GM12878 (cell line): Measurements from ENCODE around the gene ADCY1. TPM values are rescaled to one million over a fixed set of nuclear protein-coding genes. Genes with fewer than 3 reads are reported as not detected.

Source experiments
- ATAC-seq: fragments of 200-7000 bp; cut with Tn5 transposase; 3 replicates; pipeline ENCODE4 v1.9.1; 2020; ENCODE audit warnings: mild to moderate bottlenecking, moderate library complexity
- BruUV-seq: library from RNA; stranded (reverse); fragments of 400-500 nt; replicated peaks from 2 replicates; lab custom pipeline; 2021; lab: Mats Ljungman, UMichigan
- CTCF ChIA-PET: fragments of 300-600 bp; sonication (Branson Sonifier 250); formaldehyde crosslinking; extraction: SDS; loops from one replicate; lab custom pipeline; 2021; ENCODE audit warnings: inconsistent platforms; lab: Yijun Ruan, JAX
- POLR2A ChIA-PET: fragments of 350-600 bp; formaldehyde crosslinking; extraction: SDS; loops from one replicate; lab custom pipeline; 2021; ENCODE audit warnings: inconsistent platforms; lab: Charles Lee
- RAD21 ChIA-PET: fragments of 300-600 bp; sonication (Branson Sonifier 250); formaldehyde crosslinking; loops from one replicate; lab custom pipeline; 2023; ENCODE audit warnings: antibody characterized with exemption; ENCODE audit not compliant: unreplicated experiment; lab: Charles Lee
- SMC1A ChIA-PET: fragments of 300-600 bp; sonication (Branson Sonifier 250); formaldehyde crosslinking; loops from one replicate; lab custom pipeline; 2023; ENCODE audit not compliant: unreplicated experiment, uncharacterized antibody; lab: Charles Lee
- DNase-seq: peaks from one replicate; pipeline ENCODE4 v3.0.0-alpha.2; 2011; ENCODE audit warnings: low read depth, low spot score
- FAIRE-seq: peaks from 3 replicates; lab custom pipeline; 2011; peaks lifted over from hg19 to GRCh38; lab: Jason Lieb, UNC
- H2AFZ ChIP-seq: 2 replicates; pipeline ENCODE4 v1.6.0; 2011; ENCODE audit warnings: low read depth, low read length, control low read depth; ENCODE audit not compliant: control insufficient read depth
- H3K27ac ChIP-seq: 2 replicates; pipeline ENCODE4 v1.5.1; 2011; ENCODE audit warnings: control low read depth; ENCODE audit not compliant: control insufficient read depth, insufficient read depth
- H3K27me3 ChIP-seq, 2 experiments: replicated peaks in 1 of 2; 2 replicates each; pipeline versions ENCODE4 v1.6.0 to v1.6.1; 2011; ENCODE audit warnings: low read length in 1 of 2; ENCODE audit not compliant: control insufficient read depth in 2 of 2, insufficient read depth in 2 of 2
- H3K36me3 ChIP-seq, 2 experiments: 2 replicates each; pipeline ENCODE4 v1.5.1; 2011; ENCODE audit warnings: low read length in 1 of 2; ENCODE audit not compliant: control insufficient read depth in 2 of 2, insufficient read depth in 2 of 2
- H3K4me1 ChIP-seq: 2 replicates; pipeline ENCODE4 v1.6.1; 2011; ENCODE audit warnings: mild to moderate bottlenecking, low read length, moderate library complexity, mixed read lengths; ENCODE audit not compliant: control insufficient read depth, insufficient read depth
- H3K4me2 ChIP-seq: 2 replicates; pipeline ENCODE4 v1.6.0; 2011; ENCODE audit warnings: control low read depth; ENCODE audit not compliant: control insufficient read depth, insufficient read depth
- H3K4me3 ChIP-seq: fragments of 200-600 bp; sonication (generic); 2 replicates; pipeline ENCODE4 v1.5.1; 2016
- H3K79me2 ChIP-seq: 2 replicates; pipeline ENCODE4 v1.6.0; 2011; ENCODE audit warnings: low read length; ENCODE audit not compliant: control insufficient read depth, insufficient read depth
- H3K9ac ChIP-seq: 2 replicates; pipeline ENCODE4 v1.8.0; 2011; ENCODE audit warnings: low read length, control low read depth, mixed read lengths; ENCODE audit not compliant: control insufficient read depth, insufficient read depth
- H3K9me3 ChIP-seq: replicated peaks from 3 replicates; pipeline ENCODE4 v1.5.1; 2011; ENCODE audit warnings: mild to moderate bottlenecking, low read length; ENCODE audit not compliant: control insufficient read depth, insufficient read depth
- H4K20me1 ChIP-seq: 2 replicates; pipeline ENCODE4 v1.6.0; 2011; ENCODE audit not compliant: control insufficient read depth, insufficient read depth
- BCL3 ChIP-seq: IDR thresholded peaks from 2 replicates; pipeline ENCODE4 v1.6.1; 2011; ENCODE audit warnings: borderline replicate concordance, low read depth, mild to moderate bottlenecking, moderate library complexity, low read length; ENCODE audit not compliant: insufficient read depth, poor library complexity, severe bottlenecking
- EED ChIP-seq: sonication (generic); IDR thresholded peaks from 2 replicates; pipeline ENCODE4 v1.6.1; 2016; ENCODE audit warnings: antibody characterized with exemption, low read depth
- GATAD2B ChIP-seq: fragments of 450-650 bp; conservative IDR thresholded peaks from 2 replicates; pipeline ENCODE4 v1.6.1; 2017; ENCODE audit warnings: low read depth, mild to moderate bottlenecking, moderate library complexity
- NFXL1 ChIP-seq: fragments of 450-650 bp; IDR thresholded peaks from 2 replicates; pipeline ENCODE4 v1.6.1; 2017; ENCODE audit warnings: antibody characterized with exemption, mild to moderate bottlenecking, borderline replicate concordance
- POLR2AphosphoS2 ChIP-seq: IDR thresholded peaks from 2 replicates; pipeline ENCODE4 v1.6.1; 2011; ENCODE audit warnings: low read depth, mild to moderate bottlenecking, low read length, improper control_type of control experiment, moderate library complexity
- RCOR1 ChIP-seq: conservative IDR thresholded peaks from 2 replicates; pipeline ENCODE4 v1.6.1; 2012; ENCODE audit warnings: low read depth, low read length, improper control_type of control experiment
- SIX5 ChIP-seq: IDR thresholded peaks from 2 replicates; pipeline ENCODE4 v1.6.1; 2011; ENCODE audit warnings: mild to moderate bottlenecking, low read depth, low read length, moderate library complexity; ENCODE audit not compliant: severe bottlenecking
- SMC3 ChIP-seq: IDR thresholded peaks from 2 replicates; pipeline ENCODE4 v1.6.1; 2011; ENCODE audit warnings: low read length, improper control_type of control experiment, borderline replicate concordance
- ZBED1 ChIP-seq: IDR thresholded peaks from 2 replicates; pipeline ENCODE4 v1.6.1; 2016; ENCODE audit warnings: borderline replicate concordance
- WGBS: methylation state at CpG from one replicate; pipeline ENCODE4 v1.1.6; 2016; ENCODE audit warnings: low lambda C conversion rate; ENCODE audit not compliant: insufficient replicate concordance, insufficient coverage; ENCODE audit errors: missing lambda C conversion rate; 5-methylcytosine and 5-hydroxymethylcytosine counted together
- in situ Hi-C: fragments of 300-500 bp; cut with MboI; formaldehyde crosslinking; loops from 9 replicates; pipeline ENCODE4 v1.14.3; 2018; ENCODE audit warnings: mixed read lengths
- intact Hi-C: fragments of 100-400 bp; cut with micrococcal nuclease; formaldehyde crosslinking; loops from one replicate; pipeline ENCODE4 v1.14.2; 2022; ENCODE audit not compliant: unreplicated experiment
- polyA plus RNA-seq, 11 experiments: library from polyadenylated mRNA; depleted of rRNA in 4 of 11; unstranded in 6 of 11; stranded (reverse) in 5 of 11; fragments of >200 nt; fragmentation: Nextera tagmentation in 4 of 11; fragmentation: Illumina TruSeq in 1 of 11; extraction: Ambion mirVana in 4 of 11; extraction: Trizol in 1 of 11; gene quantifications; 1 replicate in 1 of 11; 2 replicates in 10 of 11; pipeline versions ENCODE4 v1.2.1 to v1.2.3, GENCODE V29; 2011 to 2016; ENCODE audit warnings: inconsistent platforms in 2 of 11, missing spikeins in 2 of 11, low read depth in 1 of 11
- total RNA-seq, 4 experiments: library from RNA; depleted of rRNA in 3 of 4; stranded (reverse); fragments of >200 nt in 3 of 4; fragmentation: Illumina TruSeq in 1 of 4; extraction: Trizol in 1 of 4; gene quantifications; 2 replicates each; pipeline versions ENCODE4 v1.2.1 to v1.2.3, GENCODE V29; 2013 to 2021

Gene ADCY1
- total and polyA plus RNA-seq, 10 of the 15 experiments (the other 5 are each of a cell fraction or from before 2014, with no cell fraction given): 0.13 to 1.4 (median 0.45) TPM; not detected in 1

DNA sequence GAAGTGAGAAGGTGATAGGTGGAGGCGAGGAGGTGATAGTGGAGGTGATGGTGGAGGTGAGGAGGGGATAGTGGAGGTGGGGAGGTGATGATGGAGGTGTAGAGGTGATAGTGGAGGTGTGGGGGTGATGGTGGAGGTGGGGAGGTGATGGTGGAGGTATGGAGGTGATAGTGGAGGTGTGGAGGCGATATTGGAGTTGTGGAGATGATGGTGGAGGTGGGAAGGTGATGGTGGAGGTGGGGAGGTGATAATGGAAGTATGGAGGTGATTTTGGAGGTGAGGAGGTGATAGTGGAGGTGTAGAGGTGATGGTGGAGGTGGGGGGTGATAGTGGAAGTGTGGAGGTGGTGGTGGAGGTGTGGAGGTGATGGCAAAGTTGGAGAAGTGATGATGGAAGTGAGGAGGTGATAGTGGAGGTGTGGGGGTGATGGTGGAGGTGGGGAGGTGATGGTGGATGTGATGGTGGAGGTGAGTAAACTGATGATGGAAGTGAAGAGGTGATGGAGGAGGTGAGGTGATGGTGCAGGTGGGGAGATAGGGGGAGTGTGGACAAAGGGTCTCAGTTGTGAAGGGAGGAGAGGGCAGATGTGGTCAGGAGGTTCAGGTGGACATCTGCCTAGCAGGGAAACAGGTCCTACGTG, 36.6 kb downstream of the ADCY1 start:
- H3K4me1 ChIP-seq: no peaks in the 10 kb centered on the region
- DNase-seq (no peak), ATAC-seq (no peak), FAIRE-seq (no peak)
- H3K79me2 ChIP-seq: no peaks in the 10 kb centered on the region
- BruUV-seq: no TSS peak
- H3K4me2 ChIP-seq: no peak overlapping the region
- no peak overlapping the region for H3K4me3 ChIP-seq
- no peak overlapping the region for H3K9ac ChIP-seq
- TF ChIP-seq RCOR1: no peak
- no peak for TF ChIP-seq POLR2AphosphoS2
- no peak for TF ChIP-seq NFXL1
- TF ChIP-seq EED: no peak
- TF ChIP-seq ZBED1: no peak
- no peak for TF ChIP-seq BCL3
- TF ChIP-seq SMC3: no peak
- no peak for TF ChIP-seq SIX5
- no peak for TF ChIP-seq GATAD2B
- RAD21 ChIA-PET: no interaction called here
- no peaks in the 10 kb centered on the region; the same call in 2 of the 3 replicates for H3K9me3 ChIP-seq
- no peak overlapping the region for H2AFZ ChIP-seq
- intact Hi-C loops: no loop called here
- no peaks in the 10 kb centered on the region for H3K36me3 ChIP-seq
- 0% methylated on average over 3 of the region's 3 CpGs for WGBS
- H4K20me1 ChIP-seq: no peaks in the 10 kb centered on the region
- in situ Hi-C loops: no loop called here
- SMC1A ChIA-PET: no interaction called here
- no peak overlapping the region for H3K27ac ChIP-seq
- POLR2A ChIA-PET: no interaction called here
- H3K27me3 ChIP-seq: no peaks in the 10 kb centered on the region
- CTCF ChIA-PET: no interaction called here
